HepG2 (cell line): ENCODE measurements around the gene CCNJL. TPM values are rescaled to one million over a fixed set of nuclear protein-coding genes. Genes with fewer than 3 reads are reported as not detected.

Source experiments
- ATAC-seq: fragments of 200-7000 bp; cut with Tn5 transposase; 3 replicates; pipeline ENCODE4 v1.9.1; 2020; ENCODE audit warnings: mild to moderate bottlenecking, moderate library complexity
- BruUV-seq: library from RNA; stranded (reverse); fragments of 400-500 nt; replicated peaks from 2 replicates; lab custom pipeline; 2021; lab: Mats Ljungman, UMichigan
- CTCF ChIA-PET: fragments of 300-600 bp; formaldehyde crosslinking; extraction: SDS; loops from one replicate; lab custom pipeline; 2021; ENCODE audit warnings: low total read pairs, inconsistent platforms, low intra/inter-chr PET ratio; lab: Yijun Ruan, JAX
- POLR2A ChIA-PET: fragments of 350-600 bp; sonication (Branson Sonifier 250); formaldehyde crosslinking; loops from one replicate; lab custom pipeline; 2020; ENCODE audit warnings: antibody characterized with exemption, inconsistent platforms; lab: Yijun Ruan, JAX
- DNase-seq: peaks from one replicate; pipeline ENCODE4 v3.0.0-alpha.2; 2015; ENCODE audit warnings: low spot score
- FAIRE-seq: peaks from 3 replicates; lab custom pipeline; 2011; peaks lifted over from hg19 to GRCh38; lab: Jason Lieb, UNC
- H2AFZ ChIP-seq: one replicate; pipeline ENCODE4 v1.6.1; 2011; ENCODE audit warnings: low read length, inconsistent platforms
- H3K27ac ChIP-seq: fragments of 300-600 bp; 3 replicates; pipeline ENCODE4 v1.8.0; 2011; ENCODE audit warnings: mixed run types, mild to moderate bottlenecking, mixed read lengths, low read length, inconsistent platforms; ENCODE audit not compliant: insufficient read depth; ENCODE audit errors: extremely low read length
- H3K27me3 ChIP-seq, 2 experiments: fragments of 200-600 bp in 1 of 2; 2 replicates in 1 of 2; 3 replicates in 1 of 2; pipeline versions ENCODE4 v1.6.0 to v1.8.0; 2011; ENCODE audit warnings: low read length in 2 of 2, mild to moderate bottlenecking in 2 of 2, moderate library complexity in 2 of 2, inconsistent platforms in 1 of 2; ENCODE audit not compliant: insufficient read depth in 2 of 2, control insufficient read depth in 1 of 2
- H3K36me3 ChIP-seq, 2 experiments: fragments of 200-600 bp in 1 of 2; replicated peaks in 1 of 2; 2 replicates in 1 of 2; 3 replicates in 1 of 2; pipeline versions ENCODE4 v1.5.1 to v1.8.0; 2011; ENCODE audit warnings: low read length in 2 of 2, inconsistent platforms in 1 of 2; ENCODE audit not compliant: insufficient read depth in 2 of 2, control insufficient read depth in 1 of 2
- H3K4me1 ChIP-seq: 2 replicates; pipeline ENCODE4 v1.5.1; 2012; ENCODE audit warnings: low read length, inconsistent platforms; ENCODE audit not compliant: insufficient read depth
- H3K4me2 ChIP-seq: 2 replicates; pipeline ENCODE4 v1.6.0; 2011; ENCODE audit warnings: low read depth, low read length, inconsistent platforms
- H3K4me3 ChIP-seq, 3 experiments: fragments of 200-600 bp in 1 of 3; sonication (generic), shearing (Covaris generic) in 1 of 3; replicated peaks in 1 of 3; 2 replicates each; pipeline ENCODE4 v1.5.1; 2011 to 2016; ENCODE audit warnings: low read length in 3 of 3, inconsistent platforms in 2 of 3, low read depth in 2 of 3, mild to moderate bottlenecking in 2 of 3, control low read depth in 1 of 3, mixed read lengths in 1 of 3; ENCODE audit not compliant: insufficient read depth in 1 of 3
- H3K79me2 ChIP-seq: one replicate; pipeline ENCODE4 v1.6.1; 2011; ENCODE audit warnings: low read length, inconsistent platforms; ENCODE audit not compliant: insufficient read depth
- H3K9ac ChIP-seq: 2 replicates; pipeline ENCODE4 v1.6.0; 2011; ENCODE audit warnings: mild to moderate bottlenecking, low read depth, low read length, inconsistent platforms; ENCODE audit not compliant: insufficient read depth
- H3K9me3 ChIP-seq: 2 replicates; pipeline ENCODE4 v1.5.1; 2012; ENCODE audit warnings: mild to moderate bottlenecking, low read length
- H4K20me1 ChIP-seq: 2 replicates; pipeline ENCODE4 v1.6.0; 2011; ENCODE audit warnings: inconsistent platforms, mild to moderate bottlenecking, low read length, moderate library complexity; ENCODE audit not compliant: insufficient read depth
- ELK4 ChIP-seq: sonication (generic); formaldehyde crosslinking; IDR thresholded peaks from 2 replicates; pipeline ENCODE4 v1.9.0; 2021; ENCODE audit warnings: missing genetic modification reagents, borderline replicate concordance
- GPBP1L1 ChIP-seq: sonication (generic); formaldehyde crosslinking; IDR thresholded peaks from 2 replicates; pipeline ENCODE4 v1.5.0; 2020; ENCODE audit warnings: mild to moderate bottlenecking, missing genetic modification reagents
- ZMYM3 ChIP-seq: sonication (generic); formaldehyde crosslinking; IDR thresholded peaks from 2 replicates; pipeline ENCODE4 v1.5.1; 2020; ENCODE audit warnings: mild to moderate bottlenecking, missing genetic modification reagents
- ZMYM4 ChIP-seq: sonication (generic); formaldehyde crosslinking; IDR thresholded peaks from 2 replicates; pipeline ENCODE4 v1.8.1; 2023; ENCODE audit warnings: mild to moderate bottlenecking, missing genetic modification reagents
- ZNF142 ChIP-seq: sonication (generic); formaldehyde crosslinking; IDR thresholded peaks from 2 replicates; pipeline ENCODE4 v1.4.0; 2020; ENCODE audit warnings: missing genetic modification reagents
- ZNF253 ChIP-seq: sonication (generic); formaldehyde crosslinking; IDR thresholded peaks from 2 replicates; pipeline ENCODE4 v1.8.0; 2022; ENCODE audit warnings: mild to moderate bottlenecking, missing genetic modification reagents, borderline replicate concordance
- WGBS: methylation state at CpG from one replicate; pipeline ENCODE4 v1.1.6; 2017; ENCODE audit warnings: low lambda C conversion rate; 5-methylcytosine and 5-hydroxymethylcytosine counted together
- in situ Hi-C: cut with HindIII; loops from 2 replicates; pipeline ENCODE4 v1.10.0; 2017; ENCODE audit warnings: low pct_unique_long_range_greater_than_20kb; ENCODE audit not compliant: extremely low pct_ligation_motif_present
- intact Hi-C: fragments of 100-400 bp; cut with micrococcal nuclease; formaldehyde crosslinking; loops from one replicate; pipeline ENCODE4 v1.10.0; 2022; ENCODE audit not compliant: unreplicated experiment
- polyA plus RNA-seq, 8 experiments: library from polyadenylated mRNA; depleted of rRNA in 3 of 8; stranded (reverse) in 7 of 8; unstranded in 1 of 8; fragments of >200 nt; fragmentation: Illumina TruSeq in 4 of 8; extraction: Trizol in 4 of 8; gene quantifications; 2 replicates each; pipeline versions ENCODE4 v1.2.1 to v1.2.3, GENCODE V29; 2011 to 2016; ENCODE audit warnings: low read depth in 4 of 8, missing spikeins in 1 of 8, mixed read lengths in 1 of 8; ENCODE audit not compliant: insufficient read depth in 1 of 8
- total RNA-seq, 5 experiments: library from RNA; depleted of rRNA; stranded (reverse); fragments of >200 nt; fragmentation: Illumina TruSeq; extraction: Trizol; gene quantifications; 2 replicates each; pipeline ENCODE4 v1.2.3, GENCODE V29; 2016; ENCODE audit warnings: low read depth in 1 of 5
- TF ChIP-seq, protein P1 (sequence below): fragments of 450-650 bp; IDR thresholded peaks from 2 replicates; pipeline ENCODE4 v1.6.1; 2017; ENCODE audit warnings: mild to moderate bottlenecking

Gene CCNJL
- total and polyA plus RNA-seq, 2 of the 13 experiments (the other 11 are each of a cell fraction or from before 2014, with no cell fraction given), result 1.6 to 4.4 TPM

- TF ChIP-seq ELK4 (CRISPR knock-in tag) (no peak), ZMYM4 (CRISPR knock-in tag) (no peak), ZNF253 (CRISPR knock-in tag) (no peak), ZMYM3 (CRISPR knock-in tag) (no peak)
- TF ChIP-seq, protein P1, sequence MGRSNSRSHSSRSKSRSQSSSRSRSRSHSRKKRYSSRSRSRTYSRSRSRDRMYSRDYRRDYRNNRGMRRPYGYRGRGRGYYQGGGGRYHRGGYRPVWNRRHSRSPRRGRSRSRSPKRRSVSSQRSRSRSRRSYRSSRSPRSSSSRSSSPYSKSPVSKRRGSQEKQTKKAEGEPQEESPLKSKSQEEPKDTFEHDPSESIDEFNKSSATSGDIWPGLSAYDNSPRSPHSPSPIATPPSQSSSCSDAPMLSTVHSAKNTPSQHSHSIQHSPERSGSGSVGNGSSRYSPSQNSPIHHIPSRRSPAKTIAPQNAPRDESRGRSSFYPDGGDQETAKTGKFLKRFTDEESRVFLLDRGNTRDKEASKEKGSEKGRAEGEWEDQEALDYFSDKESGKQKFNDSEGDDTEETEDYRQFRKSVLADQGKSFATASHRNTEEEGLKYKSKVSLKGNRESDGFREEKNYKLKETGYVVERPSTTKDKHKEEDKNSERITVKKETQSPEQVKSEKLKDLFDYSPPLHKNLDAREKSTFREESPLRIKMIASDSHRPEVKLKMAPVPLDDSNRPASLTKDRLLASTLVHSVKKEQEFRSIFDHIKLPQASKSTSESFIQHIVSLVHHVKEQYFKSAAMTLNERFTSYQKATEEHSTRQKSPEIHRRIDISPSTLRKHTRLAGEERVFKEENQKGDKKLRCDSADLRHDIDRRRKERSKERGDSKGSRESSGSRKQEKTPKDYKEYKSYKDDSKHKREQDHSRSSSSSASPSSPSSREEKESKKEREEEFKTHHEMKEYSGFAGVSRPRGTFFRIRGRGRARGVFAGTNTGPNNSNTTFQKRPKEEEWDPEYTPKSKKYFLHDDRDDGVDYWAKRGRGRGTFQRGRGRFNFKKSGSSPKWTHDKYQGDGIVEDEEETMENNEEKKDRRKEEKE, result no peak
- TF ChIP-seq, all 625 proteins: peak for 0
Observed at GRCh38 chr5:160281275-160281674, 31.1 kb downstream of the CCNJL start (continued).

DNA sequence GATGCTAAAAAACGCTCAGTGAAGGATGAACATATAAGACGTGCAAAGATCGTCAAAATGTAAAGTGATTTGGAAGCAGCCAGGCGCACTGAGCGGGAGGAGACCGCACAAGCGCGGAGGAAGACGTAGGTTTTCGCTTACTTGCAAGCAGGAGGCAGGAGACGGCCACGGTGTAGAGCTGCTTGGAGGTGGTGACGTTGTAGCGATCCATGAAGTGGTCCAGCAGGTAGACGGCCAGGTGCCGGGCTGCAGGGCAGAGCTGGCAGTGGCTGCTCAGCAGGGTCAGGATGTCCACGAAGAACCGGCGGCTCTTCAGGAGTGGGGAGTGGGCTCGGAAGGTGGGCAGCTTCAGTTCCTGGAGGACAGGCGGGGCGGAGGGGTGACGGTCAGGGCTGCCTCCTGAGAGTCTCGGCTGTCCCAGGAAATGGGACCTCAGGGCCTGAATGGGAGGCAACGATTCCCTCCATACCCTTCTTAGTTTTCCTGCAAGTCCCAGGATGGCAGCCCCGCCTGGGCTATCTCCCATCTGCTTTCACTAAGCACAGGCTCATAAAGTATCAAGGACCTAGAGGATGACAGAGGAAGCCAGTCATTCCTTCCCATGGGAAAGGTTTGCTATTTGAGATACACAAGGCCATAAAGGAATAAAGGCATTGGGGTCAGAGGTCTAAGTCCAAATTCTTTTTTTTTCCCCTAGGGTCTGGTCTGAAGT is 31.8 kb downstream of the CCNJL start:
- Histone ChIP-seq H3K9ac (no peak overlapping the region), H3K4me2 (no peak overlapping the region), H3K9me3 (no peaks in the 10 kb centered on the region), H2AFZ (no peak overlapping the region), H4K20me1 (no peaks in the 10 kb centered on the region), H3K36me3 (0 out of 5 replicates have a peak, but pooled peaks cover 0 to 1% of the 10 kb centered on the region in 2 experiments), H3K4me3 (no peak overlapping the region), H3K27me3 (no peaks in the 10 kb centered on the region), H3K4me1 (no peaks in the 10 kb centered on the region), H3K27ac (no peak overlapping the region), H3K79me2 (no peaks in the 10 kb centered on the region)
- intact Hi-C loops, result no loop called here
- DNase-seq (no peak), ATAC-seq (no peak), FAIRE-seq (no peak)
- TF ChIP-seq ZNF142 (CRISPR knock-in tag) (no peak), GPBP1L1 (no peak)
- POLR2A ChIA-PET, result no interaction called here
- WGBS, result 90% methylated on average over 24 of the region's 26 CpGs
- no TSS peak for BruUV-seq
- CTCF ChIA-PET, result no interaction called here
- in situ Hi-C loops, result no loop called here
